HFF-Myc (cell line): Measurements from ENCODE around the gene PTPN6.
A peak's percentile ranks its signal among the peaks of the same experiment; 100 is the strongest.

Experiments used
- DNase-seq: peaks from one replicate; pipeline ENCODE4 v3.0.0-alpha.2; 2011; ENCODE audit warnings: low read depth; ENCODE audit errors: extremely low read depth
- H3K4me3 ChIP-seq: replicated peaks from 2 replicates; pipeline ENCODE4 v1.5.1; 2011; ENCODE audit warnings: low read depth, mild to moderate bottlenecking, control low read depth, low read length
- CTCF ChIP-seq: IDR thresholded peaks from 2 replicates; pipeline ENCODE4 v1.5.1; 2012; ENCODE audit warnings: mild to moderate bottlenecking, low read depth, low read length, control low read depth; ENCODE audit errors: missing control alignments

Gene PTPN6

GRCh38 chr12:6961695-6962284, 10.6 kb downstream of the PTPN6 start:
- DNase-seq, result no peak
- H3K4me3 ChIP-seq, result peak overlapping the region; percentile 7; the same call in 1 of the 2 replicates
- peak; percentile 68 for TF ChIP-seq CTCF

- no peak overlapping the region for H3K4me3 ChIP-seq
- TF ChIP-seq CTCF, result no peak
- no peak for DNase-seq
Observed at GRCh38 chr12:6962285-6963015, 11.3 kb downstream of the PTPN6 start.

- H3K4me3 ChIP-seq, result no peak overlapping the region
- TF ChIP-seq CTCF, result no peak
- no peak for DNase-seq
Observed at GRCh38 chr12:6963016-6963731, 12.0 kb downstream of the PTPN6 start.

- DNase-seq, result no peak
- H3K4me3 ChIP-seq, result no peak overlapping the region
Observed at GRCh38 chr12:6963791-6964413, 12.7 kb downstream of the PTPN6 start.

GRCh38 chr12:6964605-6965025, 13.5 kb downstream of the PTPN6 start:
- no peak overlapping the region for H3K4me3 ChIP-seq
- TF ChIP-seq CTCF, result no peak
- no peak for DNase-seq

More at GRCh38 chr12:6963791-6964413, 12.7 kb downstream of the PTPN6 start:
- no peak for TF ChIP-seq CTCF

GRCh38 chr12:6965026-6965661, 14.0 kb downstream of the PTPN6 start:
- H3K4me3 ChIP-seq, result no peak overlapping the region
- peak; percentile 91 for TF ChIP-seq CTCF
- peak; percentile 78 for DNase-seq
